Measurements from ENCODE around the gene ATP9B. TPM values are rescaled to one million over a fixed set of nuclear protein-coding genes. Genes with fewer than 3 reads are reported as not detected.

Gene ATP9B
- total and polyA plus RNA-seq, 2 experiments from 2014 or later, result 8.5 to 12.8 TPM

DNA sequence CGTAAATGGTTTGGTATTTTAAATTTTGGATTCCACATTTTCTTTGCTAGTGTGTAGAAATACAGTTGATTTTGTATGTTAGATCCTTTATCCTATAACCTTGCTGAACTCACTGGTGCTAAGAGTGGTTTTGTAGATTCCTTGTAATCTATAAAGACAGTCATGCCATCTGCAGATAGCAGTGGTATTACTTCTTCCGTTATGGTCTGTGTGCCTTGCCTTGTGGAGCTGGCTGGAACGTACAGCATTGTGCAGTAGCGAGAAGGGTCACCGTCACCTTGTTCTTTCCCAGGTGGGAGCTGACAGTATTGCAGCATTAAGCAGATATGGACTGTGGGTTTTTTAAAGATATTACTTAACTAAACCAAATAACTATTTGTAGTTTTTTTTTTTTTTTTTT, 33.7 kb downstream of the ATP9B start:
- H3K36me3 ChIP-seq (ENCODE audit: low read depth), result no peaks in the 10 kb centered on the region
- DNase-seq, result no peak
- 0 out of 2 replicates have a peak, but pooled peaks cover 5% of the 10 kb centered on the region for H4K20me1 ChIP-seq (ENCODE audit: insufficient read depth)
- no peak overlapping the region for H2AFZ ChIP-seq
- H3K27ac ChIP-seq, result no peak overlapping the region
- TF ChIP-seq EZH2 (IDR thresholded peaks at IDR 0.05; ENCODE audit: insufficient read depth, poor library complexity, severe bottlenecking) (no peak), EZH2phosphoT487 (IDR thresholded peaks at IDR 0.05; ENCODE audit: insufficient read depth, low read depth) (no peak)
- peaks cover 5% of the 10 kb centered on the region; the same call in 1 of the 2 replicates for H3K9me2 ChIP-seq (ENCODE audit: insufficient read depth)
- H3K9ac ChIP-seq, result no peak overlapping the region
- in situ Hi-C loops (cut with MboI), result no loop called here
- no peak overlapping the region for H3K4me3 ChIP-seq
- no peaks in the 10 kb centered on the region for H3K4me1 ChIP-seq (ENCODE audit: insufficient read depth)
- no peak overlapping the region for H3K4me2 ChIP-seq (ENCODE audit: unreplicated experiment)
- 99% methylated on average over 5 of the region's 5 CpGs for WGBS, 2 experiments (ENCODE audit: low coverage in 1 of 2, low lambda C conversion rate in 2 of 2, missing lambda C conversion rate in 2 of 2)
- no peaks in the 10 kb centered on the region for H3F3A ChIP-seq (ENCODE audit: insufficient read depth)
- no peaks in the 10 kb centered on the region for H3K27me3 ChIP-seq (replicated peaks; ENCODE audit: insufficient read depth)
- no peaks in the 10 kb centered on the region for H3K9me3 ChIP-seq (ENCODE audit: low read depth)
- peaks cover 59% of the 10 kb centered on the region for H3K79me2 ChIP-seq (ENCODE audit: insufficient read depth)

DNA sequence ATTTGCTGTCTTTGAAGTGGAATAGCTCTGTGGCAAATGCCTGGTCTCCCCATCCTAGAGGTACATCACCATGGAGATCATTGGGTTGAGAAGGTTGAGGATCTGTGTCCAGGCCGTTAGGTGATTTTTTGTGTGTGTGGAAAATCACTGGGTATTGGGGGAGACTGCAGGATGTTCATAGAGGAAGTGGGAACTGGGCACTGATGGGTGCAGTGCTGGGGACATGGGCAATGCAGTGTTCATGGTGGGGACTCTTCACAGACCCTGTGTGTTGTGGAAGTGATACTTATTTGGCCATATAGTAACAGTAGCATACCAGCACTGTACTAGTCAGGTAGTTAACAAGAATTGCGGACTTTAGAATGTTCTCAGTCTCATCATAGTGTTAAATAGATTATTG, 34.9 kb downstream of the ATP9B start:
- no peak overlapping the region for H3K4me2 ChIP-seq (ENCODE audit: unreplicated experiment)
- H2AFZ ChIP-seq, result no peak overlapping the region
- 0 out of 2 replicates have a peak, but pooled peaks cover 5% of the 10 kb centered on the region for H4K20me1 ChIP-seq (ENCODE audit: insufficient read depth)
- H3K4me1 ChIP-seq (ENCODE audit: insufficient read depth), result no peaks in the 10 kb centered on the region; the same call in 1 of the 2 replicates
- DNase-seq, result no peak
- H3K36me3 ChIP-seq (ENCODE audit: low read depth), result no peaks in the 10 kb centered on the region
- H3K4me3 ChIP-seq, result no peak overlapping the region
- H3K9ac ChIP-seq, result no peak overlapping the region
- 75 to 82% methylated on average over 2 of the region's 2 CpGs for WGBS, 2 experiments (ENCODE audit: low coverage in 1 of 2, low lambda C conversion rate in 2 of 2, missing lambda C conversion rate in 2 of 2)
- in situ Hi-C loops (cut with MboI), result no loop called here
- H3K27ac ChIP-seq, result no peak overlapping the region
- H3K9me3 ChIP-seq (ENCODE audit: low read depth), result no peaks in the 10 kb centered on the region
- H3K27me3 ChIP-seq (replicated peaks; ENCODE audit: insufficient read depth), result no peaks in the 10 kb centered on the region
- TF ChIP-seq EZH2phosphoT487 (IDR thresholded peaks at IDR 0.05; ENCODE audit: insufficient read depth, low read depth) (no peak), EZH2 (IDR thresholded peaks at IDR 0.05; ENCODE audit: insufficient read depth, poor library complexity, severe bottlenecking) (no peak)
- peaks cover 5% of the 10 kb centered on the region; the same call in 1 of the 2 replicates for H3K9me2 ChIP-seq (ENCODE audit: insufficient read depth)
- peaks cover 59% of the 10 kb centered on the region for H3K79me2 ChIP-seq (ENCODE audit: insufficient read depth)
- H3F3A ChIP-seq (ENCODE audit: insufficient read depth), result peaks cover 6% of the 10 kb centered on the region; the same call in 1 of the 2 replicates

DNA sequence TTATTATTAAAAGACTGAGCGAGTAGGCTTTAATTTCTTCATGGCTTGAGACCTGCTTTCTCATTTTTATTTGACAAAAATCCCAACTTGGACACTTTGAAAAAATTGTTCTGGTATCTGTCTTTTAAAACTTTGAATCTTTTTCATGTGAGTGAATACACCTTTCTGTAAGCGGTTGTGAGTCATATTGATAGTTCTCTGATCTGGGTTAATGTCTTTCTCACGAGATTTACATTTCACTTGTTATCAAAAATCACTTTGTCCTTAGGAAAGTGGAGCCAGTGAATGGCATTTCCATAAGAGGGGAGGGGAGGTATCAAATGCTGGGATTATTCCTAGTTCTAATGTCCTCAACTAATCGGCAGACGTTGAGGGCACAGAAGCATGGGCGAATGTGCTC, 36.3 kb downstream of the ATP9B start:
- no peak overlapping the region for H3K9ac ChIP-seq
- 0 out of 2 replicates have a peak, but pooled peaks cover 5% of the 10 kb centered on the region for H4K20me1 ChIP-seq (ENCODE audit: insufficient read depth)
- TF ChIP-seq EZH2 (IDR thresholded peaks at IDR 0.05; ENCODE audit: insufficient read depth, poor library complexity, severe bottlenecking) (no peak), EZH2phosphoT487 (IDR thresholded peaks at IDR 0.05; ENCODE audit: insufficient read depth, low read depth) (no peak)
- peaks cover 6% of the 10 kb centered on the region; the same call in 1 of the 2 replicates for H3F3A ChIP-seq (ENCODE audit: insufficient read depth)
- H3K4me3 ChIP-seq, result no peak overlapping the region
- no peak overlapping the region for H2AFZ ChIP-seq
- peaks cover 50% of the 10 kb centered on the region for H3K79me2 ChIP-seq (ENCODE audit: insufficient read depth)
- H3K9me2 ChIP-seq (ENCODE audit: insufficient read depth), result peaks cover 5% of the 10 kb centered on the region; the same call in 1 of the 2 replicates
- H3K27me3 ChIP-seq (replicated peaks; ENCODE audit: insufficient read depth), result no peaks in the 10 kb centered on the region
- no peaks in the 10 kb centered on the region for H3K36me3 ChIP-seq (ENCODE audit: low read depth)
- DNase-seq, result no peak
- no peak overlapping the region for H3K27ac ChIP-seq
- in situ Hi-C loops (cut with MboI), result no loop called here
- H3K4me2 ChIP-seq (ENCODE audit: unreplicated experiment), result no peak overlapping the region
- H3K4me1 ChIP-seq (ENCODE audit: insufficient read depth), result no peaks in the 10 kb centered on the region; the same call in 1 of the 2 replicates
- H3K9me3 ChIP-seq (ENCODE audit: low read depth), result no peaks in the 10 kb centered on the region
- WGBS, 2 experiments (ENCODE audit: low coverage in 1 of 2, low lambda C conversion rate in 2 of 2, missing lambda C conversion rate in 2 of 2), result 77 to 83% methylated on average over 6 of the region's 6 CpGs

DNA sequence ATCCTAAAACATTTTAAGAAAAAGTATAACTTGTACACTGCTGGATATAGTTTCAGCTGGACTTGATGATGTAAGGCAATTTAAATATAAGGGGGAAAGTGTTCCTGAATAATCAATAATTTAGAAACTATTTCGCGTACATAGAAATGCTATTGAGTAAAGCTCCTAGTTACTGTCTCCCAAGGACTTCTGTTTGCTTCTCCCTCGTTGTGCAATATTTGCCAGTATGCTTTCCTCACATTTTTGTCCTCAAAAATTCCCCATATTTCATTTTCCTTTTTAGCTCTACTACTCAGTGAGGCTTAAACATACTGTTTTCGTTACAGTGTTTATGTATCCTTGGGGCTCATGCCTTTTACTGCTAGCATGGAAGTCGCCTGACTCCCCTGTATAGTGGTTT, 36.9 kb downstream of the ATP9B start:
- no peaks in the 10 kb centered on the region for H3K9me3 ChIP-seq (ENCODE audit: low read depth)
- no peak overlapping the region for H3K4me2 ChIP-seq (ENCODE audit: unreplicated experiment)
- H3K9ac ChIP-seq, result no peak overlapping the region
- H2AFZ ChIP-seq, result no peak overlapping the region
- DNase-seq, result no peak
- H3K79me2 ChIP-seq (ENCODE audit: insufficient read depth), result peaks cover 47% of the 10 kb centered on the region
- 82 to 90% methylated on average over 5 of the region's 5 CpGs for WGBS, 2 experiments (ENCODE audit: low coverage in 1 of 2, low lambda C conversion rate in 2 of 2, missing lambda C conversion rate in 2 of 2)
- H3K36me3 ChIP-seq (ENCODE audit: low read depth), result no peaks in the 10 kb centered on the region
- no peak overlapping the region for H3K4me3 ChIP-seq
- no peaks in the 10 kb centered on the region; the same call in 1 of the 2 replicates for H3K4me1 ChIP-seq (ENCODE audit: insufficient read depth)
- H3F3A ChIP-seq (ENCODE audit: insufficient read depth), result peaks cover 6% of the 10 kb centered on the region; the same call in 1 of the 2 replicates
- H3K27me3 ChIP-seq (replicated peaks; ENCODE audit: insufficient read depth), result no peaks in the 10 kb centered on the region
- H4K20me1 ChIP-seq (ENCODE audit: insufficient read depth), result 0 out of 2 replicates have a peak, but pooled peaks cover 3% of the 10 kb centered on the region
- no peak for TF ChIP-seq EZH2 (IDR thresholded peaks at IDR 0.05; ENCODE audit: insufficient read depth, poor library complexity, severe bottlenecking)
- no peak for TF ChIP-seq EZH2phosphoT487 (IDR thresholded peaks at IDR 0.05; ENCODE audit: insufficient read depth, low read depth)
- H3K9me2 ChIP-seq (ENCODE audit: insufficient read depth), result peaks cover 5% of the 10 kb centered on the region; the same call in 1 of the 2 replicates
- in situ Hi-C loops (cut with MboI), result no loop called here
- no peak overlapping the region for H3K27ac ChIP-seq

Measured in GM23248 (cell line).